GM12891 (cell line): ENCODE data around the gene IL32.

ENCODE experiments used
- POLR2A ChIP-seq: IDR thresholded peaks from 2 replicates; pipeline ENCODE4 v1.6.1; 2011; ENCODE audit warnings: low read depth, low read length, control low read depth
- POLR2AphosphoS5 ChIP-seq: IDR thresholded peaks from 2 replicates; pipeline ENCODE4 v1.6.1; 2011; ENCODE audit warnings: low read depth, low read length, control low read depth
- TAF1 ChIP-seq: IDR thresholded peaks from 2 replicates; pipeline ENCODE4 v1.6.1; 2011; ENCODE audit warnings: low read depth, low read length, control low read depth

DNA sequence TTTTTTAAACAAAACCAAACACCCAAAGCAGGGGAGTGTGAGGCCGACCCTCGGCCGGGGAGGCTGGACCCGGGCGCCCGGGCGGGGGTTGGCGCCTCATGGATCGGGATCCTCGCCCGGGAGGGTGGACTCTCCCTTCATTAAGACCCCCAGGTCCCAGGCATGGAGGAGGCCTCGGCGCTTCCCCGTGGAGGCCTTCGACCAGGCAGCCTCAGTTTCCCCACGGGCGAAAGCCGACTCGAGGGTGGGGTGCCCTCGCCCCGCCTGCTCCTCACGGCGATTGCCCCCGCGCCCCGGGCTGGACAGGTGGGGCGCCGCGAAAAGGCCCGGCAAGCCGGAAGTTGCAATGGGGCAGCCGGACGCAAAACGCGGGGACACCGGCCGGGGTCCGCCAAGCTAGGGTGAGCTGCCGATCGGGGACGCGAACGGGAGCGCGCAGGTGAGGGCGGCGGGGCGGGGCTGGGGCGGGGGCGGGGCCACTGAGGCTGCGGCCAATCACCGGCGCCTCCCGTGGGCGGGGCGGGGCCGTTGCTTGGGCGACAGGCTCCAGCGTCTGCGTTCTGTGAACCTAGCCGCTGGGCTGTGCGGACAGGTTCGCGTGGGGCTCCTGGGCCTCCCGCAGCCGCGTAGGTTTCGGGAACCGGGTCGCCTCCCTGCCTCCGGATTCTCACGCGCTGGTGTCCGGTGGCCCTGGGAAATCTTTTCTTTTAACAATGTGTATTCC, 40.9 kb downstream of the IL32 start:
- peak; percentile 58; the same call in 1 of the 2 replicates for TF ChIP-seq POLR2AphosphoS5
- TF ChIP-seq POLR2A = peak; percentile 70
- TF ChIP-seq TAF1 = peak; percentile 69
